ENCODE results near the gene UBAC1.

DNA sequence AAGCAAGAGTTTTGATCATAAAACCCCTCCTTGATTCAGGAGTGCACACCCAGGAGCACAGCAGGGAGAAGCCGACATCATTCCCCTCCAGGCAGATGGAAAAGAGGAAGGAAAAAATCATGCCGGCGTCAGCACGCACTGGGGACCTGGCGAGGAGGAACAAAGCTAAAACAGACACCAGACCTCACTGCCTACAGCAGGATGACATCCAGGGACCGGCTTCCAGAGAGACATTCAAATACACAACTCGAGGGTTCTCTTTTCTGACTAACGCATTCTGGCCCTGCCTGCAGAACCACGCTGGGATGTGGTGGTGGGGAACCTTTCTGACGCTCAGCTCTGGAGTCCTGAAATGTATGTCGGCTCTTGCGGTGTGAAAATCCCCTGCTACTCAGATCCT, 2.7 kb downstream of the UBAC1 start:
- TF ChIP-seq TAF1 (IDR thresholded peaks at IDR 0.05; ENCODE audit: low read depth) (no peak), YY1 (IDR thresholded peaks at IDR 0.05; ENCODE audit: low read depth) (no peak), CEBPB (IDR thresholded peaks at IDR 0.05) (no peak), RAD21 (IDR thresholded peaks at IDR 0.05; ENCODE audit: low read depth) (no peak), FOXM1 (IDR thresholded peaks at IDR 0.05; ENCODE audit: borderline replicate concordance, low read depth) (no peak), EP300 (IDR thresholded peaks at IDR 0.05; ENCODE audit: borderline replicate concordance) (no peak), NFIC (IDR thresholded peaks at IDR 0.05) (no peak), TCF12 (IDR thresholded peaks at IDR 0.05; ENCODE audit: low read depth) (no peak), CREB1 (IDR thresholded peaks at IDR 0.05; ENCODE audit: low read depth) (no peak), ZBTB7A (IDR thresholded peaks at IDR 0.05; ENCODE audit: low read depth) (no peak)
- TF ChIP-seq, protein P1, sequence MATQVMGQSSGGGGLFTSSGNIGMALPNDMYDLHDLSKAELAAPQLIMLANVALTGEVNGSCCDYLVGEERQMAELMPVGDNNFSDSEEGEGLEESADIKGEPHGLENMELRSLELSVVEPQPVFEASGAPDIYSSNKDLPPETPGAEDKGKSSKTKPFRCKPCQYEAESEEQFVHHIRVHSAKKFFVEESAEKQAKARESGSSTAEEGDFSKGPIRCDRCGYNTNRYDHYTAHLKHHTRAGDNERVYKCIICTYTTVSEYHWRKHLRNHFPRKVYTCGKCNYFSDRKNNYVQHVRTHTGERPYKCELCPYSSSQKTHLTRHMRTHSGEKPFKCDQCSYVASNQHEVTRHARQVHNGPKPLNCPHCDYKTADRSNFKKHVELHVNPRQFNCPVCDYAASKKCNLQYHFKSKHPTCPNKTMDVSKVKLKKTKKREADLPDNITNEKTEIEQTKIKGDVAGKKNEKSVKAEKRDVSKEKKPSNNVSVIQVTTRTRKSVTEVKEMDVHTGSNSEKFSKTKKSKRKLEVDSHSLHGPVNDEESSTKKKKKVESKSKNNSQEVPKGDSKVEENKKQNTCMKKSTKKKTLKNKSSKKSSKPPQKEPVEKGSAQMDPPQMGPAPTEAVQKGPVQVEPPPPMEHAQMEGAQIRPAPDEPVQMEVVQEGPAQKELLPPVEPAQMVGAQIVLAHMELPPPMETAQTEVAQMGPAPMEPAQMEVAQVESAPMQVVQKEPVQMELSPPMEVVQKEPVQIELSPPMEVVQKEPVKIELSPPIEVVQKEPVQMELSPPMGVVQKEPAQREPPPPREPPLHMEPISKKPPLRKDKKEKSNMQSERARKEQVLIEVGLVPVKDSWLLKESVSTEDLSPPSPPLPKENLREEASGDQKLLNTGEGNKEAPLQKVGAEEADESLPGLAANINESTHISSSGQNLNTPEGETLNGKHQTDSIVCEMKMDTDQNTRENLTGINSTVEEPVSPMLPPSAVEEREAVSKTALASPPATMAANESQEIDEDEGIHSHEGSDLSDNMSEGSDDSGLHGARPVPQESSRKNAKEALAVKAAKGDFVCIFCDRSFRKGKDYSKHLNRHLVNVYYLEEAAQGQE (IDR thresholded peaks at IDR 0.05; ENCODE audit: low read depth): no peak
- TF ChIP-seq, protein P2, sequence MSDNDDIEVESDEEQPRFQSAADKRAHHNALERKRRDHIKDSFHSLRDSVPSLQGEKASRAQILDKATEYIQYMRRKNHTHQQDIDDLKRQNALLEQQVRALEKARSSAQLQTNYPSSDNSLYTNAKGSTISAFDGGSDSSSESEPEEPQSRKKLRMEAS (IDR thresholded peaks at IDR 0.05): no peak

All from Ishikawa (cell line).